Smooth muscle cell (in vitro differentiated cells): Measurements from ENCODE around the gene KCNQ4. TPM values are rescaled to one million over a fixed set of nuclear protein-coding genes. Genes with fewer than 3 reads are reported as not detected.

Experiments used
- DNase-seq: peaks from one replicate; lab custom pipeline; 2025; ENCODE audit not compliant: unreplicated experiment; lab: John Stamatoyannopoulos, UW
- H2AFZ ChIP-seq: fragments of 200-600 bp; sonication (generic); 2 replicates; pipeline ENCODE4 v1.6.0; 2016; ENCODE audit warnings: antibody characterized with exemption, low read depth, mild to moderate bottlenecking
- H3F3A ChIP-seq: fragments of 200-600 bp; sonication (generic); 2 replicates; pipeline ENCODE4 v1.6.0; 2017; ENCODE audit warnings: antibody characterized with exemption, low read depth
- H3K27ac ChIP-seq: fragments of 200-600 bp; sonication (generic); 2 replicates; pipeline ENCODE4 v1.5.1; 2016; ENCODE audit warnings: low read depth, mild to moderate bottlenecking
- H3K27me3 ChIP-seq: fragments of 200-600 bp; sonication (generic); 2 replicates; pipeline ENCODE4 v1.6.1; 2016; ENCODE audit warnings: low read depth, mild to moderate bottlenecking
- H3K36me3 ChIP-seq: fragments of 200-600 bp; sonication (generic); 2 replicates; pipeline ENCODE4 v1.5.1; 2016; ENCODE audit warnings: low read depth
- H3K4me1 ChIP-seq: fragments of 200-600 bp; sonication (generic); 2 replicates; pipeline ENCODE4 v1.5.1; 2016; ENCODE audit warnings: low read depth
- H3K4me2 ChIP-seq: fragments of 200-600 bp; sonication (generic); 2 replicates; pipeline ENCODE4 v1.6.0; 2016; ENCODE audit warnings: mild to moderate bottlenecking
- H3K4me3 ChIP-seq: fragments of 200-600 bp; sonication (generic); 2 replicates; pipeline ENCODE4 v1.5.1; 2016; ENCODE audit warnings: mild to moderate bottlenecking
- H3K79me2 ChIP-seq: fragments of 200-600 bp; sonication (generic); 2 replicates; pipeline ENCODE4 v1.6.0; 2016; ENCODE audit warnings: low read depth, mild to moderate bottlenecking
- H3K9ac ChIP-seq: fragments of 200-600 bp; sonication (generic); 2 replicates; pipeline ENCODE4 v1.6.0; 2016; ENCODE audit warnings: low read depth
- H3K9me3 ChIP-seq: fragments of 200-600 bp; sonication (generic); replicated peaks from 2 replicates; pipeline ENCODE4 v1.5.1; 2016; ENCODE audit warnings: low read depth
- H4K20me1 ChIP-seq: fragments of 200-600 bp; sonication (generic); 2 replicates; pipeline ENCODE4 v1.6.0; 2016; ENCODE audit warnings: low read depth
- WGBS: methylation state at CpG from one replicate; pipeline ENCODE4 v1.1.7; 2016; ENCODE audit warnings: low lambda C conversion rate; 5-methylcytosine and 5-hydroxymethylcytosine counted together
- polyA plus RNA-seq: library from polyadenylated mRNA; unstranded; fragments of >200 nt; fragmentation: Nextera tagmentation; extraction: Ambion mirVana; gene quantifications from 2 replicates; pipeline ENCODE4 v1.2.1, GENCODE V29; 2016
- total RNA-seq: library from RNA; depleted of rRNA; stranded (reverse); fragments of >200 nt; gene quantifications from 2 replicates; pipeline ENCODE4 v1.2.3, GENCODE V29; 2014
- TF ChIP-seq, protein P1 (sequence below): fragments of 200-600 bp; sonication (generic); IDR thresholded peaks from 2 replicates; pipeline ENCODE4 v1.5.1; 2017; ENCODE audit warnings: borderline replicate concordance, mild to moderate bottlenecking, antibody characterized with exemption; ENCODE audit not compliant: insufficient read depth, poor library complexity, severe bottlenecking

KCNQ4 gene
- 0.63 TPM in 1 of 2 replicates, not detected in the other for total RNA-seq
- polyA plus RNA-seq: 0.06 and 0.17 TPM in 2 replicates

DNA sequence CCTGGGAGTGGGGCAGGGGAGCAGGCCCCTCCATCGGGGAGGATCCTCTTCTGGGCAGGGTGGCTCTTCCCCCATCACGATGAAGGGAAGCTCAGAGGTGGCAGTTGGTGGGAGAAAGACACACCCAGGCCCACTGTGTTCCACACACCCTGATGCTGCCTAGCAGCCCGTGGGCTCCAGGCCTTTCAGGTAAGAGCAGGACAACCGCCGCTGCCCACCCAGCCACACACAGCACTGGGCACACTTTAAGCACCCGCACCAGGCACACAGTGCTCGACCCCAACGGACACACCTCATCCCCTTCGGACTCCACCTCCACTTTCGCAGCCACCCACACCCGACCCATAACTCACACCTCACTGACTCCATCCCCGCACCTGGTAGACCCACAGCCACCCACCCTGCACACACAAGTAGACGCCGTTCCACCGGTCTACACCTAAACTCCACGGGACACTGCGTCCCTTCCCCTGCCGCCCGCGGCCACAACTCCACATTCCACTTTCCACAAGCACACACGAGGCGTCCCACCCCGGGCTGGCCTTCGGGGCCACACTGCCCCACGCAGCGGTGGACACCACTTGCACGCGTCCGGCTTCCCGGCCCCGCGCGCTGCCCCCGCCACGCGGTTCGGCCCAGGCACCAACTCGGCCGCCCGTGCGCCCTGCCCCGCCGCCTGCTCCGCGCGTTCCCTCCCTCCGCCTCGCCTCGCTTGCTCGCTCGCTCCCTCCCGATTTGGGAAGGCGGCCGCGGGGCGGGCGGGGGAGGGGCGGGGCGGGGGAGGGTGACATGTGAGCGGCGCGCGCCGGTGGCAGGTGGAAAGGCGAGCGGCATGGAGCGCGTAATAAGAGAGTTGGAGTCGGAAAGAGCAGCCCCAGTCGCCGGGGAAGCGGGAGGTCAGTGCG is at the start of gene KCNQ4:
KCNQ4 (plus strand) TSS at position 787 of the 905 bp plus-strand sequence. CDS start 307 bp downstream, outside the sequence.
- Histone ChIP-seq H3K27ac (no peak within 1 kb of the TSS), H3K79me2 (no peaks in the 10 kb centered on the region), H4K20me1 (no peaks in the 10 kb centered on the region), H3K27me3 (peaks cover 44% of the 10 kb centered on the region), H3K4me3 (peak within 1 kb of the TSS; percentile 40), H3K36me3 (no peaks in the 10 kb centered on the region), H2AFZ (no peak within 1 kb of the TSS), H3K9ac (no peak within 1 kb of the TSS), H3K4me2 (peak within 1 kb of the TSS; percentile 89), H3K9me3 (no peaks in the 10 kb centered on the region), H3K4me1 (peaks cover 10% of the 10 kb centered on the region), H3F3A (no peaks in the 10 kb centered on the region)
- TF ChIP-seq, protein P1, sequence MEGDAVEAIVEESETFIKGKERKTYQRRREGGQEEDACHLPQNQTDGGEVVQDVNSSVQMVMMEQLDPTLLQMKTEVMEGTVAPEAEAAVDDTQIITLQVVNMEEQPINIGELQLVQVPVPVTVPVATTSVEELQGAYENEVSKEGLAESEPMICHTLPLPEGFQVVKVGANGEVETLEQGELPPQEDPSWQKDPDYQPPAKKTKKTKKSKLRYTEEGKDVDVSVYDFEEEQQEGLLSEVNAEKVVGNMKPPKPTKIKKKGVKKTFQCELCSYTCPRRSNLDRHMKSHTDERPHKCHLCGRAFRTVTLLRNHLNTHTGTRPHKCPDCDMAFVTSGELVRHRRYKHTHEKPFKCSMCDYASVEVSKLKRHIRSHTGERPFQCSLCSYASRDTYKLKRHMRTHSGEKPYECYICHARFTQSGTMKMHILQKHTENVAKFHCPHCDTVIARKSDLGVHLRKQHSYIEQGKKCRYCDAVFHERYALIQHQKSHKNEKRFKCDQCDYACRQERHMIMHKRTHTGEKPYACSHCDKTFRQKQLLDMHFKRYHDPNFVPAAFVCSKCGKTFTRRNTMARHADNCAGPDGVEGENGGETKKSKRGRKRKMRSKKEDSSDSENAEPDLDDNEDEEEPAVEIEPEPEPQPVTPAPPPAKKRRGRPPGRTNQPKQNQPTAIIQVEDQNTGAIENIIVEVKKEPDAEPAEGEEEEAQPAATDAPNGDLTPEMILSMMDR: no peak
- DNase-seq: no peak
- 3% methylated on average over 37 of the region's 73 CpGs for WGBS

DNA sequence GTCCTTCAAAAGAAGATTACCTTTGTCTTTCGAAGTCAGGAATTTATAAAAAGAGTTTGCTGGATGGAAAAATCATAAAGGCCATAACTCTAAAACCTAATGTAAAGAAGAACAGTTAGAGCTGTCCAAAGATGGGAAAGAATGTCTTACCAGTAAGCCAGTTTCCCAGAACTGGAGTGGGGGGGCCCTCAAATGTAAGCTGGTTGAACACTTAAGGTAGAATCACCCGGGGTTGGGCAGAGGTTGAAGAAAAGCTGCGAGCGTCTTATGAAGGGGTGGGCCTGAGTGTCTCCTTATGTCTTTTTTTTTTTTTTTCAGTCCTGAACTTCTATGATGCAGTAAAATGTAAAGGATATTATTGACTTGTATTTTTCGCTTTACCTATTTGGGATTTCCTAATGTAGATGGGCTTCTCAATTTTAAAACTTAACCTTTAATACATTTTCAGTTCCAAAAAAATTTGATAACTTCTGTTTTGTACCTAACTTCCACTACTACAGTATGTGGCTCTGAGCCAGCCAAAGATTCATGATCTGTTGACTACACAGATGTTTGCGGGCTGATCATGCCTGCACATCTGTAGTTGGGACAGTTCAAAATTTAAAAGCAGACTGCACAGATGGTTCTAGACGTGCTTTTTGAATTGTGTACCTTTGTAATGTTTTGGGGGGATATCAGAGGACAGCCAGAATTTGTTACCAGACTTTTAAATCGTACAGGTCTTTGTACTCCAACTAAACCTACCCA is 48.5 kb upstream of the KCNQ4 start:
- H3K27ac ChIP-seq: no peak overlapping the region
- peaks cover 34% of the 10 kb centered on the region for H3K79me2 ChIP-seq
- H4K20me1 ChIP-seq: peaks cover 86% of the 10 kb centered on the region
- DNase-seq: no peak
- H2AFZ ChIP-seq: no peak overlapping the region
- no peaks in the 10 kb centered on the region for H3K9me3 ChIP-seq
- no peak overlapping the region for H3K9ac ChIP-seq
- H3K4me3 ChIP-seq: no peak overlapping the region
- TF ChIP-seq, protein P1: no peak
- no peaks in the 10 kb centered on the region for H3K27me3 ChIP-seq
- H3K4me1 ChIP-seq: peaks cover 9% of the 10 kb centered on the region
- no peaks in the 10 kb centered on the region for H3K36me3 ChIP-seq
- H3F3A ChIP-seq: no peaks in the 10 kb centered on the region
- 97% methylated on average over 8 of the region's 8 CpGs for WGBS
- no peak overlapping the region for H3K4me2 ChIP-seq

DNA sequence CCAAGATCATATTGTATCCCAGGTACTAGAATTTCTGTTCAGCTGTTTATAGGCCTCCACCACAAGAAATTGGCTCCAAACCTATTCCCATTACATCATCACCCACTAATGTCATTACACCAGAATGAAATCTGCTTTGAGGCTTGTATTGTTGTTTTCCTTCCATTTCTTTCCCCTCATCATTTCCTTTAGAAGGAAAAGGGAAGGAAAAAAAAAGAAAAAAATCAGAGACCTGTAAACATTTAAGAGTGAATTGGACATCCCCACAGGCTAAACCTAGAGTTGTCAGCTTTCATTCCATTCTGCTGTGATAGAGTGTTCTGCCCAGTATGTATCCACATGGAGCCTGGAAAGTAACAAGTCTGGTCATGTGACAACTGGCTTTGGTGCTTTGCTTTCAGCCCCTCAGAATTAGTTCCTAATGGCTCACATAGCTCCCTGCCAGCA is 47.5 kb upstream of the KCNQ4 start:
- Histone ChIP-seq H3K27ac (peak overlapping the region; percentile 41), H3K4me3 (no peak overlapping the region), H3K4me1 (peaks cover 9% of the 10 kb centered on the region), H3K9me3 (no peaks in the 10 kb centered on the region), H4K20me1 (peaks cover 86% of the 10 kb centered on the region), H3K36me3 (no peaks in the 10 kb centered on the region), H3F3A (no peaks in the 10 kb centered on the region), H3K4me2 (no peak overlapping the region), H2AFZ (no peak overlapping the region), H3K79me2 (peaks cover 29% of the 10 kb centered on the region), H3K27me3 (no peaks in the 10 kb centered on the region), H3K9ac (no peak overlapping the region)
- no peak for DNase-seq
- TF ChIP-seq, protein P1: no peak
